Measurements from ENCODE around the gene NBAS.

The NBAS gene

GRCh38 chr2:15546297-15547098 is 14.6 kb downstream of the NBAS start:
- H3K4me1 ChIP-seq (ENCODE audit: control insufficient read depth, insufficient read depth, low read length): no peaks in the 10 kb centered on the region
- H3K27ac ChIP-seq (ENCODE audit: extremely low read depth, low read depth, low read length): no peak overlapping the region
- TF ChIP-seq ZNF398 (tag by site-specific recombination; IDR thresholded peaks at IDR 0.05) (no peak), SCRT1 (tag by site-specific recombination; IDR thresholded peaks at IDR 0.05; ENCODE audit: borderline replicate concordance) (no peak), KLF10 (tag by site-specific recombination; IDR thresholded peaks at IDR 0.05) (no peak), IKZF3 (tag by site-specific recombination; IDR thresholded peaks at IDR 0.05) (no peak), ZNF16 (tag by site-specific recombination; IDR thresholded peaks at IDR 0.05; ENCODE audit: low read depth) (no peak), ZNF169 (tag by site-specific recombination; IDR thresholded peaks at IDR 0.05) (no peak), SETDB1 (IDR thresholded peaks at IDR 0.05; ENCODE audit: insufficient read length, low read length) (no peak), ZFHX2 (tag by site-specific recombination; conservative IDR thresholded peaks at IDR 0.05) (no peak), ZNF580 (tag by site-specific recombination; IDR thresholded peaks at IDR 0.05) (no peak), ZNF362 (tag by site-specific recombination; IDR thresholded peaks at IDR 0.05) (no peak), ZNF600 (tag by site-specific recombination; IDR thresholded peaks at IDR 0.05) (no peak), ZNF555 (tag by site-specific recombination; conservative IDR thresholded peaks at IDR 0.05) (no peak), ZNF488 (tag by site-specific recombination; IDR thresholded peaks at IDR 0.05) (no peak), ZNF423 (tag by site-specific recombination; IDR thresholded peaks at IDR 0.05) (no peak), ZNF354C (tag by site-specific recombination; IDR thresholded peaks at IDR 0.05; ENCODE audit: borderline replicate concordance, low read depth) (no peak), ZNF513 (tag by site-specific recombination; IDR thresholded peaks at IDR 0.05) (no peak), ZNF791 (tag by site-specific recombination; IDR thresholded peaks at IDR 0.05) (no peak)
- CTCF ChIA-PET: interaction anchor here (0.6 to 2.3 kb wide), 23 partner anchors 9 to 506 kb away, joined by 3 to 17 read pairs (median 3); partner anchors contain the start of gene NBAS
- H3K4me3 ChIP-seq (ENCODE audit: low read depth, low read length): no peak overlapping the region
- H3K9me3 ChIP-seq (ENCODE audit: control insufficient read depth, insufficient read depth, low read depth, low read length): no peaks in the 10 kb centered on the region
- no peaks in the 10 kb centered on the region; a peak in 1 of 3 replicates for H3K36me3 ChIP-seq (ENCODE audit: control insufficient read depth in 2 of 2, insufficient read depth in 1 of 2, low read length in 2 of 2)
- POLR2A ChIA-PET: no interaction called here

GRCh38 chr2:15544227-15544626 is 16.9 kb downstream of the NBAS start:
- no peak overlapping the region for H3K4me3 ChIP-seq (ENCODE audit: low read depth, low read length)
- POLR2A ChIA-PET: no interaction called here
- no peak overlapping the region for H3K27ac ChIP-seq (ENCODE audit: extremely low read depth, low read depth, low read length)
- H3K4me1 ChIP-seq (ENCODE audit: control insufficient read depth, insufficient read depth, low read length): no peaks in the 10 kb centered on the region
- CTCF ChIA-PET: no interaction called here
- H3K36me3 ChIP-seq (ENCODE audit: control insufficient read depth in 2 of 2, insufficient read depth in 1 of 2, low read length in 2 of 2): no peaks in the 10 kb centered on the region; a peak in 1 of 3 replicates
- H3K9me3 ChIP-seq (ENCODE audit: control insufficient read depth, insufficient read depth, low read depth, low read length): no peaks in the 10 kb centered on the region
- no peak for TF ChIP-seq TSHZ1 (tag by site-specific recombination; IDR thresholded peaks at IDR 0.05; ENCODE audit: borderline replicate concordance)
